HepG2 (cell line): Measurements from ENCODE around the gene CMTM3. TPM values are rescaled to one million over a fixed set of nuclear protein-coding genes. Genes with fewer than 3 reads are reported as not detected.
A peak's percentile ranks its signal among the peaks of the same experiment; 100 is the strongest.

ENCODE experiments used
- ARNT ChIP-seq: fragments of 450-650 bp; IDR thresholded peaks from 2 replicates; pipeline ENCODE4 v1.6.1; 2017
- DR1 ChIP-seq: sonication (generic); formaldehyde crosslinking; IDR thresholded peaks from 2 replicates; pipeline ENCODE4 v1.8.0; 2021; ENCODE audit warnings: mild to moderate bottlenecking, missing genetic modification reagents, inconsistent platforms
- MAZ ChIP-seq, 2 experiments: sonication (generic) in 1 of 2; formaldehyde crosslinking in 1 of 2; IDR thresholded peaks; 2 replicates each; pipeline versions ENCODE4 v1.5.0 to v1.6.1; 2012 to 2020; ENCODE audit warnings: low read depth in 2 of 2, mild to moderate bottlenecking in 2 of 2, borderline replicate concordance in 1 of 2, improper control_type of control experiment in 1 of 2, low read length in 1 of 2, missing genetic modification reagents in 1 of 2, moderate library complexity in 1 of 2
- PRPF4 ChIP-seq: fragments of 200-400 bp; formaldehyde crosslinking; IDR thresholded peaks from 2 replicates; pipeline ENCODE4 v1.6.1; 2016; ENCODE audit warnings: low read length, low read depth; ENCODE audit not compliant: poor library complexity, severe bottlenecking
- RBAK ChIP-seq: sonication (generic); formaldehyde crosslinking; IDR thresholded peaks from 2 replicates; pipeline ENCODE4 v1.5.1; 2020; ENCODE audit warnings: mild to moderate bottlenecking, missing genetic modification reagents
- RFXAP ChIP-seq: sonication (generic); formaldehyde crosslinking; IDR thresholded peaks from 2 replicates; pipeline ENCODE4 v1.4.0; 2020; ENCODE audit warnings: missing genetic modification reagents, borderline replicate concordance
- RXRB ChIP-seq: IDR thresholded peaks from 2 replicates; pipeline ENCODE4 v1.6.1; 2016; ENCODE audit warnings: borderline replicate concordance, missing genetic modification reagents, missing compliant biosample characterization
- SALL1 ChIP-seq: sonication (generic); formaldehyde crosslinking; IDR thresholded peaks from 2 replicates; pipeline ENCODE4 v1.8.0; 2022; ENCODE audit warnings: mild to moderate bottlenecking, missing genetic modification reagents
- TCF12 ChIP-seq, 2 experiments: fragments of 450-650 bp in 1 of 2; sonication (generic) in 1 of 2; formaldehyde crosslinking in 1 of 2; IDR thresholded peaks; 2 replicates each; pipeline versions ENCODE4 v1.6.1 to v1.8.0; 2017 to 2022; ENCODE audit warnings: antibody characterized with exemption in 1 of 2, mild to moderate bottlenecking in 1 of 2, missing genetic modification reagents in 1 of 2, moderate library complexity in 1 of 2
- WIZ ChIP-seq: sonication (generic); formaldehyde crosslinking; IDR thresholded peaks from 2 replicates; pipeline ENCODE4 v1.5.1; 2020; ENCODE audit warnings: mild to moderate bottlenecking, missing genetic modification reagents
- ZBTB20 ChIP-seq: sonication (generic); formaldehyde crosslinking; IDR thresholded peaks from 2 replicates; pipeline ENCODE4 v1.8.1; 2023; ENCODE audit warnings: missing genetic modification reagents, low read depth, mild to moderate bottlenecking, borderline replicate concordance
- ZNF274 ChIP-seq: sonication (generic); formaldehyde crosslinking; IDR thresholded peaks from 2 replicates; pipeline ENCODE4 v1.5.1; 2020; ENCODE audit warnings: mild to moderate bottlenecking, missing genetic modification reagents
- ZNF331 ChIP-seq: sonication (generic); formaldehyde crosslinking; IDR thresholded peaks from 2 replicates; pipeline ENCODE4 v1.4.0; 2020; ENCODE audit warnings: missing genetic modification reagents
- ZNF558 ChIP-seq: sonication (generic); formaldehyde crosslinking; IDR thresholded peaks from 2 replicates; pipeline ENCODE4 v1.9.0; 2022; ENCODE audit warnings: mild to moderate bottlenecking, missing genetic modification reagents, borderline replicate concordance
- ZNF598 ChIP-seq: sonication (generic); formaldehyde crosslinking; IDR thresholded peaks from 2 replicates; pipeline ENCODE4 v1.5.1; 2020; ENCODE audit warnings: mild to moderate bottlenecking, missing genetic modification reagents, borderline replicate concordance
- polyA plus RNA-seq, 8 experiments: library from polyadenylated mRNA; depleted of rRNA in 3 of 8; stranded (reverse) in 7 of 8; unstranded in 1 of 8; fragments of >200 nt; fragmentation: Illumina TruSeq in 4 of 8; extraction: Trizol in 4 of 8; gene quantifications; 2 replicates each; pipeline versions ENCODE4 v1.2.1 to v1.2.3, GENCODE V29; 2011 to 2016; ENCODE audit warnings: low read depth in 4 of 8, missing spikeins in 1 of 8, mixed read lengths in 1 of 8; ENCODE audit not compliant: insufficient read depth in 1 of 8
- total RNA-seq, 5 experiments: library from RNA; depleted of rRNA; stranded (reverse); fragments of >200 nt; fragmentation: Illumina TruSeq; extraction: Trizol; gene quantifications; 2 replicates each; pipeline ENCODE4 v1.2.3, GENCODE V29; 2016; ENCODE audit warnings: low read depth in 1 of 5
- TF ChIP-seq, protein P1 (sequence below): sonication (generic); formaldehyde crosslinking; IDR thresholded peaks from 2 replicates; pipeline ENCODE4 v1.4.0; 2020; ENCODE audit warnings: missing genetic modification reagents, borderline replicate concordance
- TF ChIP-seq, protein P2 (sequence below): sonication (generic); formaldehyde crosslinking; conservative IDR thresholded peaks from 2 replicates; pipeline ENCODE4 v1.4.0; 2020; ENCODE audit warnings: missing genetic modification reagents
- TF ChIP-seq, protein P3 (sequence below): sonication (generic); formaldehyde crosslinking; conservative IDR thresholded peaks from 2 replicates; pipeline ENCODE4 v1.4.0; 2020; ENCODE audit warnings: missing genetic modification reagents

The CMTM3 gene
- total and polyA plus RNA-seq, 2 of the 13 experiments (the other 11 are each of a cell fraction or from before 2014, with no cell fraction given): 29.2 to 48.7 TPM

DNA sequence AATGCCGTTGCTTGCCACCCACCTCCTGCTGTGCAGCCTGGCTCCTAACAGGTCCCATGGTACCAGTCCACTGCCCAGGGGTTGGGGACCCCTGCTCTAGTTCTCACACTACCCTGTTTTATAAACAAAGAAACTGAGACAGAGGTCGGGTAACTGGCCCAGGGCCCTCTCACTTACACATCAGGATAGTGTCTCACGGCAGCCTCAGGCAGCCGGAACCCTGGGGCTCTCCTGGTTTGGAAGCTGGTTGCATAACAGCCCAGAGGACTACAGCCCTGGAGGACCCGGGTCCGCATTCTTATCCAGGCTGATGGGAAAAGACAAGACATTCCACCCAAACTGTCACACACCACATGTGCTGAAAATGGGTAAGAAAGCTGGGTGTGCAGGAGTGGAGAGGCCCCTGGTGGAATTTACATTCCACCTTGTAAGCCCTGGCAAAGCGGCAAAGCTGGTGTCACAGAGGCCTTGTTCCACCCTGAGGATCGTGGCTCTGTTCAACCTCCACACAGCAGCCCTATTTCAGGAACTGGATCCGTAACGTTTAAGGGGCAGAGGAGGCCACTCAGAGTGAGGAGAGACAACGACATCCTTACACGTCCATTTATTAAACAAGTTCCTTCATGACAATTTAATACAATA lies 9.8 kb downstream of the CMTM3 start (continued):
- TF ChIP-seq, protein P1, sequence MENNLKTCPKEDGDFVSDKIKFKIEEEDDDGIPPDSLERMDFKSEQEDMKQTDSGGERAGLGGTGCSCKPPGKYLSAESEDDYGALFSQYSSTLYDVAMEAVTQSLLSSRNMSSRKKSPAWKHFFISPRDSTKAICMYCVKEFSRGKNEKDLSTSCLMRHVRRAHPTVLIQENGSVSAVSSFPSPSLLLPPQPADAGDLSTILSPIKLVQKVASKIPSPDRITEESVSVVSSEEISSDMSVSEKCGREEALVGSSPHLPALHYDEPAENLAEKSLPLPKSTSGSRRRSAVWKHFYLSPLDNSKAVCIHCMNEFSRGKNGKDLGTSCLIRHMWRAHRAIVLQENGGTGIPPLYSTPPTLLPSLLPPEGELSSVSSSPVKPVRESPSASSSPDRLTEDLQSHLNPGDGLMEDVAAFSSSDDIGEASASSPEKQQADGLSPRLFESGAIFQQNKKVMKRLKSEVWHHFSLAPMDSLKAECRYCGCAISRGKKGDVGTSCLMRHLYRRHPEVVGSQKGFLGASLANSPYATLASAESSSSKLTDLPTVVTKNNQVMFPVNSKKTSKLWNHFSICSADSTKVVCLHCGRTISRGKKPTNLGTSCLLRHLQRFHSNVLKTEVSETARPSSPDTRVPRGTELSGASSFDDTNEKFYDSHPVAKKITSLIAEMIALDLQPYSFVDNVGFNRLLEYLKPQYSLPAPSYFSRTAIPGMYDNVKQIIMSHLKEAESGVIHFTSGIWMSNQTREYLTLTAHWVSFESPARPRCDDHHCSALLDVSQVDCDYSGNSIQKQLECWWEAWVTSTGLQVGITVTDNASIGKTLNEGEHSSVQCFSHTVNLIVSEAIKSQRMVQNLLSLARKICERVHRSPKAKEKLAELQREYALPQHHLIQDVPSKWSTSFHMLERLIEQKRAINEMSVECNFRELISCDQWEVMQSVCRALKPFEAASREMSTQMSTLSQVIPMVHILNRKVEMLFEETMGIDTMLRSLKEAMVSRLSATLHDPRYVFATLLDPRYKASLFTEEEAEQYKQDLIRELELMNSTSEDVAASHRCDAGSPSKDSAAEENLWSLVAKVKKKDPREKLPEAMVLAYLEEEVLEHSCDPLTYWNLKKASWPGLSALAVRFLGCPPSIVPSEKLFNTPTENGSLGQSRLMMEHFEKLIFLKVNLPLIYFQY (CRISPR knock-in tag): no peak
- TF ChIP-seq PRPF4: no peak
- TF ChIP-seq ZNF598 (CRISPR knock-in tag): no peak
- TF ChIP-seq, protein P2, sequence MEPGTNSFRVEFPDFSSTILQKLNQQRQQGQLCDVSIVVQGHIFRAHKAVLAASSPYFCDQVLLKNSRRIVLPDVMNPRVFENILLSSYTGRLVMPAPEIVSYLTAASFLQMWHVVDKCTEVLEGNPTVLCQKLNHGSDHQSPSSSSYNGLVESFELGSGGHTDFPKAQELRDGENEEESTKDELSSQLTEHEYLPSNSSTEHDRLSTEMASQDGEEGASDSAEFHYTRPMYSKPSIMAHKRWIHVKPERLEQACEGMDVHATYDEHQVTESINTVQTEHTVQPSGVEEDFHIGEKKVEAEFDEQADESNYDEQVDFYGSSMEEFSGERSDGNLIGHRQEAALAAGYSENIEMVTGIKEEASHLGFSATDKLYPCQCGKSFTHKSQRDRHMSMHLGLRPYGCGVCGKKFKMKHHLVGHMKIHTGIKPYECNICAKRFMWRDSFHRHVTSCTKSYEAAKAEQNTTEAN (CRISPR knock-in tag): no peak
- no peak for TF ChIP-seq ARNT
- no peak for TF ChIP-seq RFXAP (CRISPR knock-in tag)
- no peak for TF ChIP-seq WIZ
- TF ChIP-seq RXRB (CRISPR knock-in tag): peak; percentile 37; the same call in 1 of the 2 replicates
- no peak for TF ChIP-seq DR1 (CRISPR knock-in tag)
- TF ChIP-seq SALL1 (CRISPR knock-in tag): 0 out of 2 replicates have a peak, but pooled peaks have one; percentile 36
- TF ChIP-seq ZBTB20 (CRISPR knock-in tag): 0 out of 2 replicates have a peak, but pooled peaks have one; percentile 54
- no peak for TF ChIP-seq ZNF274 (CRISPR knock-in tag)
- TF ChIP-seq ZNF558 (CRISPR knock-in tag): no peak
- no peak for TF ChIP-seq MAZ (IDR thresholded peaks at IDR 0.05; ENCODE audit: borderline replicate concordance, low read depth, low read length)
- TF ChIP-seq MAZ (CRISPR knock-in tag; IDR thresholded peaks at IDR 0.05; ENCODE audit: low read depth): no peak
- no peak for TF ChIP-seq TCF12 (IDR thresholded peaks at IDR 0.05)
- TF ChIP-seq TCF12 (CRISPR knock-in tag; IDR thresholded peaks at IDR 0.05): no peak
- TF ChIP-seq ZNF331: no peak
- no peak for TF ChIP-seq RBAK (CRISPR knock-in tag)
- TF ChIP-seq, protein P3, sequence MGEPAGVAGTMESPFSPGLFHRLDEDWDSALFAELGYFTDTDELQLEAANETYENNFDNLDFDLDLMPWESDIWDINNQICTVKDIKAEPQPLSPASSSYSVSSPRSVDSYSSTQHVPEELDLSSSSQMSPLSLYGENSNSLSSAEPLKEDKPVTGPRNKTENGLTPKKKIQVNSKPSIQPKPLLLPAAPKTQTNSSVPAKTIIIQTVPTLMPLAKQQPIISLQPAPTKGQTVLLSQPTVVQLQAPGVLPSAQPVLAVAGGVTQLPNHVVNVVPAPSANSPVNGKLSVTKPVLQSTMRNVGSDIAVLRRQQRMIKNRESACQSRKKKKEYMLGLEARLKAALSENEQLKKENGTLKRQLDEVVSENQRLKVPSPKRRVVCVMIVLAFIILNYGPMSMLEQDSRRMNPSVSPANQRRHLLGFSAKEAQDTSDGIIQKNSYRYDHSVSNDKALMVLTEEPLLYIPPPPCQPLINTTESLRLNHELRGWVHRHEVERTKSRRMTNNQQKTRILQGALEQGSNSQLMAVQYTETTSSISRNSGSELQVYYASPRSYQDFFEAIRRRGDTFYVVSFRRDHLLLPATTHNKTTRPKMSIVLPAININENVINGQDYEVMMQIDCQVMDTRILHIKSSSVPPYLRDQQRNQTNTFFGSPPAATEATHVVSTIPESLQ (CRISPR knock-in tag): no peak
